Activated CD4-positive, alpha-beta memory T cell treated with anti-CD3 and anti-CD28 coated beads, Interleukin-2, amount 10 ng/mL, durations not matched to agents 7 days and 5 days (primary cell): ENCODE data around the gene SHB. TPM values are rescaled to one million over a fixed set of nuclear protein-coding genes. Genes with fewer than 3 reads are reported as not detected.

Experiments used
- CTCF ChIA-PET: fragments of 350-600 bp; sonication (Branson Sonifier 250); formaldehyde crosslinking; loops from one replicate; lab custom pipeline; 2021; ENCODE audit warnings: antibody characterized with exemption, inconsistent platforms; lab: Charles Lee
- POLR2A ChIA-PET: fragments of 350-600 bp; sonication (Branson Sonifier 250); formaldehyde crosslinking; loops from one replicate; lab custom pipeline; 2021; ENCODE audit warnings: antibody characterized with exemption; lab: Charles Lee
- DNase-seq: peaks from one replicate; pipeline ENCODE4 v3.0.0-alpha.2; 2020
- H3K27ac Mint-ChIP-seq: one replicate; pipeline ENCODE4 v1.8.0; 2021; ENCODE audit warnings: mild to moderate bottlenecking, mixed read lengths
- H3K27me3 Mint-ChIP-seq: one replicate; pipeline ENCODE4 v1.8.0; 2021; ENCODE audit warnings: mixed read lengths
- H3K36me3 Mint-ChIP-seq: one replicate; pipeline ENCODE4 v1.8.0; 2021; ENCODE audit warnings: low read depth, mixed read lengths
- H3K4me1 Mint-ChIP-seq: one replicate; pipeline ENCODE4 v1.8.0; 2021; ENCODE audit warnings: mixed read lengths
- H3K4me3 Mint-ChIP-seq: one replicate; pipeline ENCODE4 v1.8.0; 2021; ENCODE audit warnings: mild to moderate bottlenecking, mixed read lengths
- H3K9me3 Mint-ChIP-seq: one replicate; pipeline ENCODE4 v1.8.0; 2021; ENCODE audit warnings: mixed read lengths
- total RNA-seq, 2 experiments: library from RNA; stranded (reverse); gene quantifications; one replicate each; pipeline ENCODE4 v1.2.3, GENCODE V29; 2021

Gene SHB
- total RNA-seq, 2 experiments from 2014 or later = 0.93 to 1.0 TPM

GRCh38 chr9:38039907-38040682, 28.9 kb downstream of the SHB start:
- ChIA-PET CTCF (no interaction called here), POLR2A (no interaction called here)
- Mint-ChIP-seq H3K27ac (no peak overlapping the region), H3K9me3 (no peaks in the 10 kb centered on the region), H3K27me3 (no peaks in the 10 kb centered on the region), H3K4me3 (no peak overlapping the region), H3K36me3 (no peaks in the 10 kb centered on the region), H3K4me1 (peaks cover 9% of the 10 kb centered on the region)
- no peak for DNase-seq

GRCh38 chr9:38039090-38039906, 29.7 kb downstream of the SHB start:
- Mint-ChIP-seq H3K4me3 (no peak overlapping the region), H3K27ac (no peak overlapping the region), H3K27me3 (no peaks in the 10 kb centered on the region), H3K9me3 (no peaks in the 10 kb centered on the region), H3K4me1 (peaks cover 9% of the 10 kb centered on the region), H3K36me3 (no peaks in the 10 kb centered on the region)
- no peak for DNase-seq
- CTCF ChIA-PET = no interaction called here
- POLR2A ChIA-PET = no interaction called here

GRCh38 chr9:38038307-38039089, 30.5 kb downstream of the SHB start:
- no peaks in the 10 kb centered on the region for H3K27me3 Mint-ChIP-seq
- CTCF ChIA-PET = no interaction called here

GRCh38 chr9:38037981-38038306, 31.1 kb downstream of the SHB start:
- Mint-ChIP-seq H3K27me3 (no peaks in the 10 kb centered on the region), H3K27ac (no peak overlapping the region), H3K4me3 (no peak overlapping the region), H3K9me3 (no peaks in the 10 kb centered on the region), H3K4me1 (peaks cover 9% of the 10 kb centered on the region), H3K36me3 (no peaks in the 10 kb centered on the region)
- POLR2A ChIA-PET = no interaction called here
- CTCF ChIA-PET = no interaction called here
- no peak for DNase-seq

More at GRCh38 chr9:38038307-38039089, 30.5 kb downstream of the SHB start:
- Mint-ChIP-seq H3K36me3 (no peaks in the 10 kb centered on the region), H3K4me3 (no peak overlapping the region), H3K27ac (no peak overlapping the region), H3K9me3 (no peaks in the 10 kb centered on the region), H3K4me1 (peaks cover 9% of the 10 kb centered on the region)
- no peak for DNase-seq
- POLR2A ChIA-PET = no interaction called here

GRCh38 chr9:38036359-38037084, 32.5 kb downstream of the SHB start:
- H3K27ac Mint-ChIP-seq = no peak overlapping the region

GRCh38 chr9:38035873-38036272, 33.2 kb downstream of the SHB start:
- no peaks in the 10 kb centered on the region for H3K27me3 Mint-ChIP-seq
- no peaks in the 10 kb centered on the region for H3K36me3 Mint-ChIP-seq
- H3K4me3 Mint-ChIP-seq = no peak overlapping the region
- DNase-seq = no peak
- CTCF ChIA-PET = no interaction called here
- POLR2A ChIA-PET = no interaction called here
- H3K4me1 Mint-ChIP-seq = peaks cover 9% of the 10 kb centered on the region
- H3K9me3 Mint-ChIP-seq = no peaks in the 10 kb centered on the region
- no peak overlapping the region for H3K27ac Mint-ChIP-seq

More at GRCh38 chr9:38036359-38037084, 32.5 kb downstream of the SHB start:
- ChIA-PET POLR2A (no interaction called here), CTCF (no interaction called here)
- Mint-ChIP-seq H3K27me3 (no peaks in the 10 kb centered on the region), H3K9me3 (no peaks in the 10 kb centered on the region), H3K4me1 (peaks cover 9% of the 10 kb centered on the region), H3K36me3 (no peaks in the 10 kb centered on the region), H3K4me3 (no peak overlapping the region)
- DNase-seq = no peak

- H3K4me3 Mint-ChIP-seq = no peak overlapping the region
- ChIA-PET CTCF (no interaction called here), POLR2A (no interaction called here)
- H3K4me1 Mint-ChIP-seq = peaks cover 9% of the 10 kb centered on the region
- H3K36me3 Mint-ChIP-seq = no peaks in the 10 kb centered on the region
- H3K27ac Mint-ChIP-seq = no peak overlapping the region
- no peaks in the 10 kb centered on the region for H3K27me3 Mint-ChIP-seq
- no peak for DNase-seq
- no peaks in the 10 kb centered on the region for H3K9me3 Mint-ChIP-seq
These were observed 35.1 kb downstream of the SHB start for GRCh38 chr9:38033941-38034340.

- no peak overlapping the region for H3K4me3 Mint-ChIP-seq
- no peaks in the 10 kb centered on the region for H3K9me3 Mint-ChIP-seq
- ChIA-PET CTCF (interaction anchor here (0.6 kb wide), 1 partner anchor 116 kb away, joined by 3 read pairs; no protein-coding TSS in a partner anchor), POLR2A (no interaction called here)
- no peaks in the 10 kb centered on the region for H3K27me3 Mint-ChIP-seq
- no peak for DNase-seq
- H3K27ac Mint-ChIP-seq = no peak overlapping the region
- no peaks in the 10 kb centered on the region for H3K36me3 Mint-ChIP-seq
- H3K4me1 Mint-ChIP-seq = peaks cover 3% of the 10 kb centered on the region
These were observed 36.5 kb downstream of the SHB start for GRCh38 chr9:38032266-38033110.

GRCh38 chr9:38031594-38031993, 37.4 kb downstream of the SHB start:
- peaks cover 3% of the 10 kb centered on the region for H3K4me1 Mint-ChIP-seq
- H3K27me3 Mint-ChIP-seq = no peaks in the 10 kb centered on the region
- no peak overlapping the region for H3K4me3 Mint-ChIP-seq
- ChIA-PET CTCF (no interaction called here), POLR2A (interaction anchor here (1.4 kb wide), 1 partner anchor 23 kb away, joined by 4 read pairs; no protein-coding TSS in a partner anchor)
- H3K9me3 Mint-ChIP-seq = no peaks in the 10 kb centered on the region
- no peak overlapping the region for H3K27ac Mint-ChIP-seq
- DNase-seq = no peak
- no peaks in the 10 kb centered on the region for H3K36me3 Mint-ChIP-seq

GRCh38 chr9:38030658-38031057, 38.4 kb downstream of the SHB start:
- ChIA-PET POLR2A (interaction anchor here (1.4 kb wide), 1 partner anchor 24 kb away, joined by 4 read pairs; no protein-coding TSS in a partner anchor), CTCF (interaction anchor here (1.2 kb wide), 2 partner anchors 57 to 117 kb away, joined by 3 to 4 read pairs; no protein-coding TSS in a partner anchor)
- Mint-ChIP-seq H3K36me3 (no peaks in the 10 kb centered on the region), H3K4me1 (no peaks in the 10 kb centered on the region), H3K4me3 (no peak overlapping the region), H3K27ac (no peak overlapping the region), H3K27me3 (no peaks in the 10 kb centered on the region), H3K9me3 (no peaks in the 10 kb centered on the region)
- DNase-seq = no peak

GRCh38 chr9:38029915-38030638, 39.0 kb downstream of the SHB start:
- Mint-ChIP-seq H3K27ac (no peak overlapping the region), H3K9me3 (no peaks in the 10 kb centered on the region), H3K4me1 (no peaks in the 10 kb centered on the region), H3K27me3 (no peaks in the 10 kb centered on the region), H3K36me3 (no peaks in the 10 kb centered on the region), H3K4me3 (no peak overlapping the region)
- POLR2A ChIA-PET = interaction anchor here (1.4 kb wide), 1 partner anchor 24 kb away, joined by 4 read pairs; no protein-coding TSS in a partner anchor
- DNase-seq = no peak
- CTCF ChIA-PET = interaction anchor here (1.2 kb wide), 2 partner anchors 57 to 116 kb away, joined by 3 to 4 read pairs; no protein-coding TSS in a partner anchor
